ENCODE data around the gene PIK3R6.

Gene PIK3R6

DNA sequence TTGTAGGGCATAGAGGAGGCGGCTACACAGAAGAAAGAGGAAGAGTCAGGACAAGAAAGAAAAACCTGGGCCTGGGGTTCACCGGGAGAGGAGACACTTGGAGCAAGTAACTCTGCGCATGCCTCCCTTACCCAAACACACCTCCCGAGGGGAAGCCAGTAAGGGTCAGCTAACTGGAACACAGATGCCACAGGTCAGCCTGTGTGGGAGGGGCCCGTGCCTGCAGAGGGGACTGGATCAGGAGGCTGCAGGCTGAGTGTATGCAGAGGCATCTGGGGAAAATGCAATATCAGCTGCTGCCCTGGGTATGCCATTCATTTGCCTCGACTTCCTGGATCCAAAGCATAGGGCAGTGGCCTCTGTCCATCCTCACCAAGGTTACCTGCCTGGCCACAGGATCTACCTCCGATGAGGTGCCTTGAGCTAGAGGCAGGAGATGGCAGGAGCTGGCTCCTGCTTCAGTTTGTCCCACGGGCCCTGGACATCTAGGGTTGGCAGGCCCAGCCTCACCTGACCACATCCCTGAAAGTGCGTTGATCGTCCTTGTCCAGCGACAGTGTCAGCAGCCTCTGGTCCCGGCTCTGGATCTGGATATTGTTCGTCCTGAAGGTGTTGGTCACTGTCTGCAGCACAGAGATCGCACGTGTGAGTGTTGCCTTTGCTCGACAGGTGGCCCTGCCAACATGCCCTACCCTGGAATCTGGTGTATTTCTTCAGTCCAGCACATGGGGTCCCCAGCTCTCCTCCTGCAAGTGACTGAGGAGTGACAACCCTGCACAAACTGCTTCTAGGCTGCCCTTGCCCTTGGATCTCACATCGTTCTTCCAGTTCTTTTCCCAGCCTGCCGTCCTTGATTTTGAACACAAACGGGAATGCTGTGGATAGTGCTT, 63.7 kb downstream of the PIK3R6 start:
- no peaks in the 10 kb centered on the region for H3K36me3 ChIP-seq (ENCODE audit: insufficient read depth, low read length)
- no peak overlapping the region for H3K9ac ChIP-seq (ENCODE audit: insufficient read length)
- no peak overlapping the region for H3K4me3 ChIP-seq
- no peak for TF ChIP-seq FOXP2 (optimal IDR thresholded peaks at IDR 0.05; ENCODE audit: control extremely low read depth, extremely low read length, insufficient read depth)
- TF ChIP-seq POLR2AphosphoS5 (IDR thresholded peaks at IDR 0.05; ENCODE audit: borderline replicate concordance, low read depth, low read length): no peak
- TF ChIP-seq EZH2 (IDR thresholded peaks at IDR 0.05): no peak
- H3K9me3 ChIP-seq (ENCODE audit: low read depth, low read length): no peaks in the 10 kb centered on the region
- no peak overlapping the region for H3K27ac ChIP-seq
- DNase-seq (ENCODE audit: low read depth, low spot score): no peak

DNA sequence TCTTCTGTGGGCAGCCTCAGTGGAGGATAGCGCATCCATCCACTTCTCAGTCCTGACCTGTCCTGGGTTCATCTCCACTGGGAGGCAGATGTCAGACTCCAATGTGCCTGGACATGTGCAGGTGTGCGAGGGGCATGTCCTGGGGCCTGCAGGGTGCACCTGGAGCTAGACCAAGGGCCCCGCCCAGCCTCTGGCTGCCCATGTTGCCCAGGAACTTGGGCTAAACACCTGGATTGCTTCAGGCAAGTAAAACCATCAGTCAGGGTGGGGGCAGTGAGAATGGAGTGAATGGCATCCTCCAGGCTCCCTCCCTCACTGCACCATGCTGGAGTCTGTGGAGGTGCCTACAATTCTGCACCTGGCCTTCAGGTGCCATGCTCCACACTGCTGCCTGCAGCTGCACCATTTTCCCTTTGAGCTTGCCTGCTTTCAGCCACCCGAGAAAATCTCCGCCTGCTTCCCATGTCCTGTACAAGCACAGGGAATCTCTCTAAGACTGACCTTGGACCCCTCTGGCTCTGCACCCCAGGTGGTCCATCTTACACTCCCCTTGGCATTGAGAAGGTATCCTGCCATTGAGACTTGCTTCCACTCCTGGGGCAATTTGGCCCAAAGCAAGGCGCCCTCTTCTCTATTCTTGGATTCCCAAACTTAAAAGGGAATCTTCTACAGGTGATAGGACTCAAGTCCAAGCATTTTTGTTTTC, 66.2 kb downstream of the PIK3R6 start:
- TF ChIP-seq FOXP2 (optimal IDR thresholded peaks at IDR 0.05; ENCODE audit: control extremely low read depth, extremely low read length, insufficient read depth) (no peak), POLR2AphosphoS5 (IDR thresholded peaks at IDR 0.05; ENCODE audit: borderline replicate concordance, low read depth, low read length) (no peak), EZH2 (IDR thresholded peaks at IDR 0.05) (no peak)
- no peaks in the 10 kb centered on the region for H3K36me3 ChIP-seq (ENCODE audit: insufficient read depth, low read length)
- no peak overlapping the region for H3K9ac ChIP-seq (ENCODE audit: insufficient read length)
- DNase-seq (ENCODE audit: low read depth, low spot score): no peak
- no peak overlapping the region for H3K4me3 ChIP-seq
- H3K27ac ChIP-seq: no peak overlapping the region
- H3K9me3 ChIP-seq (ENCODE audit: low read depth, low read length): no peaks in the 10 kb centered on the region

DNA sequence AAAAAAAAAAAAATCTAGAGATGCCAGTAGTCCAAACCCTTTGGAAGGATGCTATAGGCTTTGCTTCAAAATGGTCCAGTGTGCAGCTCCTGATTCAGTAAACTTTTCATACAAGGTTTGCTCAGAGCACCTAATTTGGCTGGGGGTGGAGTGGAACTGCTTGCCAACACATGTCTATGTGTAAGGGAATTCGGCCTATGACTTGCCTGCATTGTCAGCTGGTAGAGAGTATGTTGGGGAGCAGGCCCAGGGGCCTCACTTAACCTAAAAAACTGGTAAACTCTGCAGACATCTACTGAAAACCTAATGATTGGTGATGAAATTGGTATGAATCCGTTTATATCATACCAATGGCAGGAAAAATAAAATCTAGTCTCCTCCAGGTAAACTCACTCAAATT, 66.8 kb downstream of the PIK3R6 start:
- Histone ChIP-seq H3K36me3 (ENCODE audit: insufficient read depth, low read length) (no peaks in the 10 kb centered on the region), H3K4me3 (no peak overlapping the region), H3K27ac (no peak overlapping the region), H3K9ac (ENCODE audit: insufficient read length) (no peak overlapping the region), H3K9me3 (ENCODE audit: low read depth, low read length) (no peaks in the 10 kb centered on the region)
- TF ChIP-seq FOXP2 (optimal IDR thresholded peaks at IDR 0.05; ENCODE audit: control extremely low read depth, extremely low read length, insufficient read depth): no peak
- TF ChIP-seq EZH2 (IDR thresholded peaks at IDR 0.05): no peak
- no peak for TF ChIP-seq POLR2AphosphoS5 (IDR thresholded peaks at IDR 0.05; ENCODE audit: borderline replicate concordance, low read depth, low read length)
- no peak for DNase-seq (ENCODE audit: low read depth, low spot score)

DNA sequence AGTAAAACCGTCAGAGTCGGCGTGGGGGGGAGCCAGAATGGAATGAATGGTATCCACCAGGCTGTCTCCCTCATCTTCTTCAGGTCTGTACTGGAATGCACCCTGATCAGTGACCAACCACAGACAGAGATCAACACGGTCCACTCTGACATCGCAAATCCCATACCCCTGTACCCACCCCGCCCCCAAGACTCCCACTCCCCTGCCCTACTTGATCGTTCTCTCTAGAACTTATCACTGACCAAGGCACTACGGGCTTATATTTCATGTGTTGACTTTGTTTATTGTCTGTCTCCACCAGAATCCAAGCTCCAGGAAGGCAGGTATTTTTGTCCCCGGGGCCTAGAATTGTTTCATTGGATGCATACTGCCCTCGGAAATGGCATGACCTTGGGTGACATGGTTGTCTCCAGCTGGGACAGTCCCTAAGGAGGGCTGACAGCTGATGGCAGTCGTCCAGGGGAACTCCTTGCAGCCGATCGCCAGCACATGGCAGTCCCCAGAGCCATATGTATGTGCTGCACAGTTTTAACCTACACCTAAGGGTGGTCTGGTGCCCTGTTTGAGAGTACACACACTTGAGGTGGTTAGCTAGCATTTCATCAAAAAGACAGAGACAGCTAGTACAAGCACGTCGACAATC, 67.8 kb downstream of the PIK3R6 start:
- H3K27ac ChIP-seq: no peak overlapping the region
- no peaks in the 10 kb centered on the region for H3K9me3 ChIP-seq (ENCODE audit: low read depth, low read length)
- H3K9ac ChIP-seq (ENCODE audit: insufficient read length): no peak overlapping the region
- no peaks in the 10 kb centered on the region for H3K36me3 ChIP-seq (ENCODE audit: insufficient read depth, low read length)
- H3K4me3 ChIP-seq: no peak overlapping the region
- no peak for DNase-seq (ENCODE audit: low read depth, low spot score)
- no peak for TF ChIP-seq POLR2AphosphoS5 (IDR thresholded peaks at IDR 0.05; ENCODE audit: borderline replicate concordance, low read depth, low read length)
- TF ChIP-seq FOXP2 (optimal IDR thresholded peaks at IDR 0.05; ENCODE audit: control extremely low read depth, extremely low read length, insufficient read depth): no peak
- no peak for TF ChIP-seq EZH2 (IDR thresholded peaks at IDR 0.05)

DNA sequence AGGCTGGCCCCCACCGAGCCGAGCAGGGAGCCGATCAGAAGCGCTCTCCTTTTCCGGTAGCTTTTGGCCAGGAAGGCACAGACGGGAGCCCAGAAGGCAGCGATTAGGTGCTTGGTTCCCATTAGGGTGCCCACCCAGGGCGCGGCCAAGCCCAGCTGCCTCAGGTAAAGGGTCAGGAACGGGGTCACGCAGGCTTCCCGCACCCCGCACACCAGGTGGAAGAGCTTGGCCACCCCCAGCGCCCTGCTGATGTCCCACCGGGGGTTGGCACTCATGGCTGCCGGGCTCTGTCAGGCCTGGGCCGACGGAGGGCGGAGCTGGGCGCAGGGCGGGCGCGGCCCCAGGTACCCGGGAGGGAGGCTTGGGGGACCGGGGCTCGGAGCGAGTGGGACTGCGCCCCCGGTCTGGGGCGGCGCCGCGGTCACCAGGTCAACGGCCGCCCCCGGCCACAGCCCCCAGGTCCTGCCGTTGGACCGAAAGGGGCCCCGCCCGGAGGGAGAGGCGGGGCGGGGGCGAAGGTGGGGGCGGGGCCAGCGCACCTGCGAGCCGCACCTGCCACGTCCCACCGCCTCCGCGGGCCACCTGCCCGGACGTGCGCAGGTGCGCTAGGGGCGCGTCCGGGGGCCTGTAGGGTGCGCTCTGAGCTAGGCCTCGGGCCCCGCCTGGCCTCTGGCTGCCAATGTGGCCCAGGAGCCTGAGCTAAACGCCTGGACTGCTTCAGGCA, 68.5 kb downstream of the PIK3R6 start, which contains the start of gene MFSD6L:
TSS of gene MFSD6L (minus strand) at position 520 of the 724 bp plus-strand sequence. CDS start at position 275, 245 bp downstream.
- H3K36me3 ChIP-seq (ENCODE audit: insufficient read depth, low read length): no peaks in the 10 kb centered on the region
- TF ChIP-seq FOXP2 (optimal IDR thresholded peaks at IDR 0.05; ENCODE audit: control extremely low read depth, extremely low read length, insufficient read depth) (no peak), EZH2 (IDR thresholded peaks at IDR 0.05) (no peak)
- no peak within 1 kb of the TSS for H3K9ac ChIP-seq (ENCODE audit: insufficient read length)
- H3K4me3 ChIP-seq: no peak within 1 kb of the TSS
- DNase-seq (ENCODE audit: low read depth, low spot score): no peak
- H3K27ac ChIP-seq: no peak within 1 kb of the TSS
- H3K9me3 ChIP-seq (ENCODE audit: low read depth, low read length): no peaks in the 10 kb centered on the region

DNA sequence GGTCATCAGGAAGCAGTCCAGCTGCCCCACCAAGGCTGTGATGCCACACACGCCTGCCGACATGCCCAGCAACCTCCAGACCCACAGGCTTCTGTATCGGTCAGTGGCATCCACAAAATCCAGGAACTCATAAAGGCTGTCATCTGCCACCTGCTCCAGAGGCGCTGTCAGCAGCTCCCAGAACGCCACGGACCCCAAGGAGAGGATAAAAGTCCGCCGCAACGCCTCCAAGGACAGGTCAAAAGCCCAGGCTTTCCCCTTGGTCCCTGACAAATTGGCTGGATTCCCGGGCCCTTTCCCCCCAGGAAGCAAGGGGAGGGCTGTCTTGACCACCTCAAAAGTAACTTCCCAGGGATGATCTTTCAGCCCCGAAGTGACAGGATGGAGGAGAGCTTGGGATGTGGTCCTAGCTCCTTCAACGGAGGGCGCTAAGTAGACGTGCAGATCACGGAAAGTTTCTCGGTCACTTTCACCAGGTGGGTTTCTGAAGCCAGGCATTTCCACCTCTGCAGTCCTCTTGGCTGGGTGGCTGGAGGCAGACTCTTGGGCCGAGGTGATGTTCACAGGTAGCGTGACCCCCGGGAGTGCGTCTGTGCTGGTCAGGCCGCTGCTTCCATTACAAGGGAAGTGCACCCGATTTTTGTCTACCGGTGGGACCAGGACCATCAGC, 69.2 kb downstream of the PIK3R6 start:
- no peaks in the 10 kb centered on the region for H3K9me3 ChIP-seq (ENCODE audit: low read depth, low read length)
- TF ChIP-seq POLR2AphosphoS5 (IDR thresholded peaks at IDR 0.05; ENCODE audit: borderline replicate concordance, low read depth, low read length): no peak
- TF ChIP-seq FOXP2 (optimal IDR thresholded peaks at IDR 0.05; ENCODE audit: control extremely low read depth, extremely low read length, insufficient read depth): no peak
- TF ChIP-seq EZH2 (IDR thresholded peaks at IDR 0.05): no peak
- H3K27ac ChIP-seq: no peak overlapping the region
- H3K36me3 ChIP-seq (ENCODE audit: insufficient read depth, low read length): no peaks in the 10 kb centered on the region
- DNase-seq (ENCODE audit: low read depth, low spot score): no peak
- H3K4me3 ChIP-seq: no peak overlapping the region
- H3K9ac ChIP-seq (ENCODE audit: insufficient read length): no peak overlapping the region

DNA sequence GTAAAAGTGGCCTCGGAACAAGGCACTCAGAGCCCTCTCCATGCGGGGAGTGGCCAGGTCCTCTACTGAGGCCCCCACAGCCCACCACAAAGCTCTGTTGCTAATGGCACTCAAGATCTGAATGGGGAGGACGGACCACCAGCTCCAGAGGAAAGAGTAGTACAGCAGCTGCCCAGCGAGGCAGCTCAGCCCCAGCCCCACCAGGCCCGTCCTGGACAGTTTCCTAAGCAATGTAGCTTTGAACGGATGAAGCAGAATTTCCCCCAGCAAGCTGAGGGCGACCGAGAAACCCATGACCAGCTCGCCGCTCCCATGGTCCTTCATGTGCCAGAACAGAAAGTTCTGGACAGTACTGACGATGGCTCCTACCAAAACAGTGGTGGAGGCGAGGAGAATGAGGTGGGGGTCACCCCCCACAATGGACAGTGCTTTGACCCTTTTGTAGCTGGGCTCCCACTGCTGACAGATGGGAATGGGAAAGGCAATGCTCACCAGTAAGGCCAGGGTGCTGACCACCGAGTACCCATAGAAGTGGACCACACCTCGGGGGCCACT, 69.8 kb downstream of the PIK3R6 start:
- no peak for DNase-seq (ENCODE audit: low read depth, low spot score)
- Histone ChIP-seq H3K36me3 (ENCODE audit: insufficient read depth, low read length) (no peaks in the 10 kb centered on the region), H3K4me3 (no peak overlapping the region), H3K9me3 (ENCODE audit: low read depth, low read length) (no peaks in the 10 kb centered on the region), H3K27ac (no peak overlapping the region), H3K9ac (ENCODE audit: insufficient read length) (no peak overlapping the region)
- no peak for TF ChIP-seq EZH2 (IDR thresholded peaks at IDR 0.05)
- TF ChIP-seq POLR2AphosphoS5 (IDR thresholded peaks at IDR 0.05; ENCODE audit: borderline replicate concordance, low read depth, low read length): no peak
- no peak for TF ChIP-seq FOXP2 (optimal IDR thresholded peaks at IDR 0.05; ENCODE audit: control extremely low read depth, extremely low read length, insufficient read depth)
